GM18505 (cell line): ENCODE results near the gene ALDOA.

Experiments used
- ATAC-seq: cut with Tn5 transposase; IDR thresholded peaks from one replicate; pipeline ENCODE4 v1.9.1; 2021; ENCODE audit not compliant: unreplicated experiment
- POLR2A ChIP-seq: IDR thresholded peaks from 4 replicates; pipeline ENCODE4 v1.6.1; 2011; ENCODE audit warnings: borderline replicate concordance; ENCODE audit not compliant: insufficient read depth, insufficient read length; ENCODE audit errors: extremely low read depth

ALDOA gene

DNA sequence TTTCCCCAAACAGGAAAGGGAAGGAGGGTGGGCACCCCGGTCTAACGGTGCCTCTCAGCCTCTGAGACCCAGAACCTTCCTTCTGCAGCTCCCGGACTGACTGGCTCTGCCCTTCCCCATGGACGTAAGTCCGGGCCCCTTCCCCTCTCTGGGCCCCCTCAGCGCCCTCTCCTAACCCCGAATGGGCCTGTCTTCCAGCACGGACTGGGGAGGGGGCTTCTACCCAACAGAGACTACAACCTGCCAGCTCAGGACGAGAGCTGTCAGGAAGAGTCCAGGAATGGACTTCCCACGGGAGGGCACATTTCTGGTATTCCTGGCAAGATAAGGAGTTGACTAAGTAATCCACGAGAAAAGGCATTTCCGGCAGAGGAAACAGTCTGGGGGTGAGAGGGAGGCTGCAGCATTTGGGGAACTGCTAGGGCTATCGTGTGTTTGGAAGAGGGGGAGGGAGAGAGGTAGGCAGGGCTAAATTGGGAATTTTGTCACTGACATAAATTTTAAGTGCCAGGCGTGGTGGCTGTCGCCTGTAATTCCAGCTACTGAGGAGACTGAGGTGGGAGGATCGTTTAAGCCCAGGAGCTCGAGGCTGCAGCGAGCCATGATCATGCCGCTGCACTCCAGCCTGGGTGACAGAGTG is 12.1 kb upstream of the ALDOA start:
- TF ChIP-seq POLR2A, result no peak
- no peak for ATAC-seq

DNA sequence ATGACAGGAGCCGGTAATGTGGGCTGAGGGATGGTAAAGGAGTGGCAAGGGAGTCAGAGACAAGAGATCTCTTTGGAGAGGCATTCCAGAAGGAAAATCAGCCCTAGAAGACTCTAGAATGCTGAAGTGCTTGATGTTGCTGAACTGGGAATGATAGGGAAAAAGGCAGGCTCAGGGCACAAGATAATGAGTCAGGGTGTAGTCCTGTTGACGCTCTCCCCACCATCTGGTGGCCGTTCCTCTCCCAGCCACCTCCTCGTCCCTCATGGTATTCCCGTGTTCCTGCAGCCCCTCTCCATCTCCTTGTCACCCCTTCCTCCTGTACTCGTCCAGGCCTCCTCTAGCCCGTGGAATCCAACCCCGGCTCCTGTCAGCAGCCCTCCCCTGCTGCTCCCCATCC is 11.1 kb upstream of the ALDOA start:
- no peak for ATAC-seq
- no peak for TF ChIP-seq POLR2A

DNA sequence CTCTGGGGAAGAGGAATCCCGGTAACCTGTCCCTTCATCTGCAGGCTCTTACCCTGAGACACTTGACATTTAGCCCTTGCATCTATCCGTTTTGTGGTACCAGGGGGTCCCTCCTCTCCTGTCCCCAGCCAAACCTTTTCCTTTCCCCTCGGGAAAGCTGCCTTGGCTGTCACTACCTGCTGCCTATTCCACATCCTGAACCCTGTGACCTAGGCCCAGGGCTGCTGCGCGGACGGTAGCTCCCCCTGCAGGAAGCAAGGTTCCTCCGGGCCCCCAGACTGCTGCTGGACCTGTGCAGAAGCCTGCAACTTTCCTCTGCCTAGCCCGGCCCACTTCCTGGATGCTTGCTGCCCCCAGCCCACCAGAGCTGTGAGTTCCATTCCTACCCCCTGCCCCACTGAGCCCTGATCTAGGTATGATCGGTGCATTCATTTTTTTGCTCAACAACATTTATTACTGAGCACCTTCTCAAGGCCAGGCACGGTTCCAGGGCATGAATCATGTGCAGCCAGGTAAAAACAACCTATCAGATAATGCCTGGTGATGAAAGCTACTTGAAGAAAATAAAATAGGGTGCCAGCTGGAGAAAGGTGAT is 10.5 kb upstream of the ALDOA start:
- TF ChIP-seq POLR2A, result no peak
- no peak for ATAC-seq

DNA sequence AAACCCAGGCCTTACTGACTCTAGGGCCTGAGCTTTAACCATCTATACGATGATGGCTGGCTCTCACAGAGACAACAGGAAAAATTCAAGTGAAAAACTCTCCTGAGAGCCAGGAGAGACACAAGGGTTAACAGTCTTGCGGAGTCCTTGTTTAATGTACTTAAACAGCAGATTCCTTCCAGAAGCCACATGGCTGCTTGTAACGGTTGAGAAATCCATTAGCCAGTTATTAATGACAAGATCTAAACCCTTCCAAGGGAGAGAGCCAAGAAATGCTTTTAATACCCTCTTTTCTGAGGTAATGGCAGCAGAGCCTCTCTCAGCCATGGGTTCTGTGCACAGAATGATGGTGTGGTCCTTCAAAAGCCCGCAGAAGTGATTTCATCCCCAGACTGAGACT is 5.2 kb upstream of the ALDOA start:
- no peak for ATAC-seq
- no peak for TF ChIP-seq POLR2A

DNA sequence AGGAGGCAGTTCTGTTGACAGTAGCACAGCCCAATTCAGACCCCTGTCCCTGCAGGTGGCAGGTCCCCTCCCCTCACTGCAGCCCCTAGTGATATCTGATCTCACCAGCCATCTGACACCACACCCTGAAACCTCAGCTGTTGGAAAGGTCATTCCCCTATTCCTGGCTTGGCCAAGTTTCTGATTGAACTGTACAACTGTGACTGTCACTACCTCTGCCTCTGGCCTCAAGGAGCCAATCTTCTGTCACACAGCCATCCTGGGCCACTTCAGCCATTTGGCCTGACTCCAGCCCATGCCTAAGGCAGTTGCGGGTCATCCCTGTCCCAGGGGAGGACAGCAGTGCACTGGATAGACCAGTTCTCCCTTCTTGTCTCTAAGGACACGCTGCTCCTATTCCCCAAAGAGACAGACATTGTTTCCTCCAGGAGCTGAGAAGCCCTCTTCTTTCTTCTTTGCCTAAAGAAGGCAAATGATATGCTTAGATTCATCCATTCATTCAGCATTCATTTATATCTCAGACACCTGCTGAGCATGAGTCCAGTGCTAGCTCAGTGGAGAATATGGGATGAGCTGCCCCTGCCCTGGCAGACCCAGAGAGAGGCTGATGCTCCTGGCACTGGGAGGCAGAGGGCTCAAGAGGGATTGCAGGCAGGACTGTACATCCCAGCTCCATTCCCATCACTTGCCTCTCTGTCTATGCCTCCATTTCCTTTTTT is 4.6 kb upstream of the ALDOA start:
- no peak for ATAC-seq

DNA sequence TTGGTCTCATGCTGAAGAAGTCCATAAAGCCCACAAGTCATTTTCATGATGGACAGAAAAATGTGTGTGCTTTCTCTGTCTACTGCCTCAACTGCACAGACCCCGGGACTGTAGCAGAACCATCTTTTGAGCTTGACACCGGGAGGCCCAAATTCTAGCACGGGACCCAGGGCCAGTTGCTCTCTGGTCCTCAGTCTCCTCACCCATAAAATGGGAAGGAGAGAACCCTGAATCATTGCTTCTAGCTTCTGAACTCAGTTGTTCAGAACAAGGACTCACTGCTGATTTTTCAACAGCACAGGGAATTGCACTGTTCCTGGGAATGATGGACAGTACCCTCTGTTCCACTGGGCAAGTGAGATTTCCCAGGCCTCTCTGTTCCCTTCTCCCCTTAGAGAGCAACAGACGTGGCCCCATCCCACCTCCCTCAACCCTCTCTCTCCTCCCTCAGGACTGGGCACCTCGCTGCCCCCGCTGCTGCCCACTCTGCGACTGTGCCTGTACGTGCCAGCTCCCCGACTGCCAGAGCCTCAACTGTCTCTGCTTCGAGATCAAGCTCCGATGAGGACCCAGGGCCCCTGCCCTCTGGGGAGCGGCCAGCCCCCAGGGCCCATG is 2.2 kb upstream of the ALDOA start:
- TF ChIP-seq POLR2A, result no peak
- ATAC-seq, result no peak

More for the DNA sequence above, 4.6 kb upstream of the ALDOA start:
- no peak for TF ChIP-seq POLR2A

DNA sequence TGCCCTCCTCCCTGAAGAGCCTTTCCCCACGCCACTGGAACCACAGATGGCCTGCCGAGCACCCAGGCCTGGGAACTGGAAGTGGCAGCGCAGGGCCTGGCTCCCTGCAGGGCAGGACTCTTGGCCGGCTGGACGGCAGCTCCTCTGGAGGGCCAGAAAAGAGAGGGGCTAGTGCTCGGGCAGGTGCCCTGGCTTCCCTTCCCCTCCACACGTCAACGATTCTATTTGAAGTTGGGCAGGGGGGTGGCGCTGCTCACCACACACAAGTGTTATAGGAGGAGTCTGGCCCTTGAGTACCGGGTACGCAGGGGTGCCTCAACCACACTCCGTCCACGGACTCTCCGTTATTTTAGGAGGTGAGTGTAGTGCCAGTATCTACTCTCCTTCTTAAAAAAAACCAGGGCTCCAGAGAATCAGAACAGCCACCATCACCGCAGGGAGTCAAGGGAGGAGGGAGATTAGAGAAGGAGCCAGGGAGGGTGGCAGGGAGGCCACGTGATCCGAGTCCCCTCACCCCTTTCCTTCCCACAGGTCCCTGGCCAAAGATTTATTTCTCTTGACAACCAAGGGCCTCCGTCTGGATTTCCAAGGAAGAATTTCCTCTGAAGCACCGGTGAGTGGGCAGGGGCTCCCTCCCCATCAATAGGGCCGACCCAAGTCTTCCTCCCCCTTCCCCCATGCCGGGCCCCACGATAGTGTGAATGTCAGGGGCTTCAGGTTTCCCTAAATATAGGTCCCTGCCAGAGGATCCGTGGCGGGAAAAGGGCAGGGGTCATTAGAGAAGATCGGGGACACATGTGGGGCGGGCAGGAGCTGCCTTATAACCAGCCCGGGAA is 1.4 kb upstream of the ALDOA start:
- no peak for ATAC-seq
- TF ChIP-seq POLR2A, result peak; percentile 73

DNA sequence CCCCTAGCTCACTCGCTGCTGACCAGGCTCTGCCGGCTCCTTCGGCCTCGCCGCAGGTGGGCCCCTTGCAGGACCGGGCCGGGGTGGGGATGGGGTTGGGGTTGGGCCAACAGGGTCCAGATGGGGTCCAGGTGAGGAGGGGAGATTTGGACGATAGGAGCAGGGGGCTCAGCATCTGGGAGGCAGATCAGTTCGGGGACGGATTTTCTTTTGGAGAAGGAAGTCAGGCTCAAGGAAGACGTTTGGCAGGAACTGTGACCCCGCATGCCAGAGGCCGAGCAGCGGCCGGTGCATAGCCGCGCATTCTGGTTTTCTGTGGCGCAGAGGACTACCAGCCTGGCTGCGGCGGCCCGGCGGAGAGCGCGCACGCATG is 845 bp upstream of the ALDOA start:
- ATAC-seq, result no peak
- no peak for TF ChIP-seq POLR2A

DNA sequence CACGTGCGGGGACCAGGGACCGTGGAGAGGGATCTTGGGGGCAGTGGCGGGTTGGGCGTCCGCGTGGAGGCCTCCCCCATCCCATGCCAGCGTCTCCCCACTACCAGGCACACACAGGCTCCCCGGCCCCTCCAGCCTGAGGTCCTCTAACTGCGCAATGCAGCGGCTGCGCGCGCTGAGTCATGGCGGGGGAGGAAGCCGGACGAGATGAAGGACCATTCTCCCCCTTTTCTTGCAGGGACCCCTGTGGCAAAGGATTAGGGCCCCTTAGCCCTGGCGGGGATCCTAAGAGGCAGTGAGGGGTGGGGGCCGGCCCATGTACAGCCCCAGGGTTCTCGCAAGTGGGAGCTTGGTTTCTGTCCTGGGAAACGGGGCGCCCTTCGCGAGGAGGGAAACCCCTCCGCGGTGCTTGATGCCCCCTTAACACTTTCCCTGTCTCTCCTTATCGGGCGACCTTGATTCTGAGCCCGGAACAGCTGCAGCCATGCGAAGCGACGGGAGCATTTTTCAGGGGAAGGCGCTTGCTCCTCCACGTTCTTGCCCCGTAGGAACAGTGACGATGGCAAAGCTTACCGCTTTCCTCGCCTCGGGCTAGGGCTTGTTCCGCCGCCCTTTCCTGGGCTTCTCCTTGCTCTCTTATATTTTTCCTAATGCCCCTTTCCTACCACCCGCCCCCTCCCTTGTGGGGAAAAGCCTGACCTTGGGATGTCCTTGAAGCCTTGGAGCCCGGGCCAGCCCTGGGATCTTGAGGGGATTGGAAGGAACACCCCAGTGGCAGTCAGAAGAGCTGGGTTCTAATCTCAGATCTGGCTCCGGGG is 592 bp downstream of the ALDOA start:
- peak; percentile 0 for ATAC-seq
- TF ChIP-seq POLR2A, result no peak

DNA sequence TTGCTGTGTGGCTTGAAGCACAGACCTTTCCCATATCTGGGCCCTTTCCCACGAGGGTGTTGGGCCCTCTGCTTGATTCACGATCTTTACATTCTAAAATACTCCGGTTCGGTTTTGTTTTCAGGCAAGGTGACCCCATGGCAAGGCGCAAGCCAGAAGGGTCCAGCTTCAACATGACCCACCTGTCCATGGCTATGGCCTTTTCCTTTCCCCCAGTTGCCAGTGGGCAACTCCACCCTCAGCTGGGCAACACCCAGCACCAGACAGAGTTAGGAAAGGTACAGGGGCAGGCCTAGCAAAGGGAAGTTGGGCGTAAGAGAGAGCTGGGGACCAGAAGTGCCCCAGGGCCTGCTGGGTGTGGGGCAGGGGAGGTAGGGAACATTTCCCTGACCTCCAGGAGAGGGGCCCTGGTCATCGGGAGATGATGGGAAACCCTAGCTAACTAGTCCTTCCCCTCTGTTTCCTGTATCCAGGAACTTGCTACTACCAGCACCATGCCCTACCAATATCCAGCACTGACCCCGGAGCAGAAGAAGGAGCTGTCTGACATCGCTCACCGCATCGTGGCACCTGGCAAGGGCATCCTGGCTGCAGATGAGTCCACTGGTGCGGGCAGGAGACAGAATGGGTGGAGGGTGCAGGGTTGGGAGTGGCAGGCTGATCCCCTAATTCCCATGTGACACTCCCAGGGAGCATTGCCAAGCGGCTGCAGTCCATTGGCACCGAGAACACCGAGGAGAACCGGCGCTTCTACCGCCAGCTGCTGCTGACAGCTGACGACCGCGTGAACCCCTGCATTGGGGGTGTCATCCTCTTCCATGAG is 1.4 kb downstream of the ALDOA start:
- no peak for ATAC-seq
- TF ChIP-seq POLR2A, result no peak

DNA sequence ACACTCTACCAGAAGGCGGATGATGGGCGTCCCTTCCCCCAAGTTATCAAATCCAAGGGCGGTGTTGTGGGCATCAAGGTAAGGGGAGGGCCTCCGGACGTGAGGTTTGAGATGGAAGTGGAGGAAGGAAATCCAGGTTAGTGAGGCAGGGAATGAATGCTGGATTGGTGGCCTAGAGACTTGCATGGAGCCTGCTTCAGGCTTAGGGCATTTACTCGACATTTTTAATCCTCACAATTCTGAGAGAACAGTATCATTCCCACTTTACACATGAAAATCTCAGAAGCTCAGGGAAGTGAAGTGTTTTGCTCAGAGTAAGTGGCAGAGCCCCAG is 2.0 kb downstream of the ALDOA start:
- TF ChIP-seq POLR2A, result no peak
- ATAC-seq, result no peak

DNA sequence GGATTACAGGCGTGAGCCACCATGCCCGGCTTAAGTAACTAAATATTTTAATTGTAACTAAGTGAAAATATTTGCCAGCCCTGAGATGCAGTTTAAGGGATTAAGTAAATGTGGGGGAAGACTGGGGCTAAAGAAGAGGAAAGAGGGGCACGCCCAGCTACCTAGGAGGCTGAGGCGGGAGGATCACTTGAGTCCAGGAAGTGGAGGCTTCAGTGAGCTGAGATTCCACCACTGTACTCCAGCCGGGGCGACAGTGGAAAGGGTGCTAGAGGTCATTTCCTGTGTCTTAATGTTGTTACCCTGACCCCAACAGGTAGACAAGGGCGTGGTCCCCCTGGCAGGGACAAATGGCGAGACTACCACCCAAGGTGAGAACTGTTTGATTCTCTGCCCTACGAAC is 2.8 kb downstream of the ALDOA start:
- ATAC-seq, result no peak
- no peak for TF ChIP-seq POLR2A
